Neutrophil (primary cell): ENCODE measurements around the gene CDV3.

Experiments used
- H3K27ac ChIP-seq: fragments of 200-600 bp; sonication (generic); 2 replicates; pipeline ENCODE4 v1.5.1; 2016; ENCODE audit warnings: mild to moderate bottlenecking, moderate library complexity
- H3K27me3 ChIP-seq: fragments of 200-600 bp; sonication (generic); 2 replicates; pipeline ENCODE4 v1.6.0; 2016; ENCODE audit warnings: mild to moderate bottlenecking
- H3K36me3 ChIP-seq: fragments of 200-600 bp; sonication (generic); 2 replicates; pipeline ENCODE4 v1.5.1; 2017
- H3K4me1 ChIP-seq, 2 experiments: fragments of 200-600 bp in 1 of 2; sonication (generic) in 1 of 2; 1 replicate in 1 of 2; 2 replicates in 1 of 2; pipeline versions ENCODE4 v1.5.1 to v1.6.1; 2013 to 2016; ENCODE audit warnings: low read depth in 1 of 2, low read length in 1 of 2, mild to moderate bottlenecking in 1 of 2, moderate library complexity in 1 of 2; ENCODE audit not compliant: control insufficient read depth in 1 of 2, insufficient read depth in 1 of 2
- H3K4me3 ChIP-seq, 2 experiments: fragments of 200-600 bp in 1 of 2; sonication (generic) in 1 of 2; 1 replicate in 1 of 2; 2 replicates in 1 of 2; pipeline ENCODE4 v1.5.1; 2013 to 2016; ENCODE audit warnings: low read depth in 1 of 2, low read length in 1 of 2, mild to moderate bottlenecking in 1 of 2, moderate library complexity in 1 of 2
- H3K9me3 ChIP-seq: fragments of 200-600 bp; sonication (generic); 2 replicates; pipeline ENCODE4 v1.5.1; 2016
- CTCF ChIP-seq: fragments of 200-600 bp; sonication (generic); IDR thresholded peaks from 2 replicates; pipeline ENCODE4 v1.5.1; 2016; ENCODE audit warnings: antibody characterized with exemption

The CDV3 gene

DNA sequence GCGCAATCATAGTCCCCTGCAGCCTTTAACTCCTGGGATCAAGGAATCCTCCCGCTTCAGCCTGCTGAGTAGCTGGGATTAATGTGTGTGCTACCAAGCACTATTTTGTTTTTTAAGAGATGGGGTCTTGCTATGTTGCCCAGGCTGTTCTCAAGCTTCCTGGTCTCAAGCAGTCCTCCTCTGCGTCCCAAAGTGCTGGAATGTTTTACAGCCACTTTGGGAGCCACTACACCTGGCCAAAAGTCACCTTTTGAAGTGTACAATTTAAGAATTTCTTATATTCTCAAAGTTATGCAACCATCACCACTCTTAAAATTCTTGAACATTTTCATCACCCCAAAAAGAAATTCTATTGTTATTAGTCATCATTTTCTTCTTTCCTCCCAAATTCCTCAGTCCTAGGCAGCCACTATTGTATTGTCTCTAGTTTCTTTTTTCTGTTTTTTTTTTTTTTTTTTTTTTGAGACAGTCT lies 17.8 kb downstream of the CDV3 start:
- H3K27ac ChIP-seq = no peak overlapping the region

DNA sequence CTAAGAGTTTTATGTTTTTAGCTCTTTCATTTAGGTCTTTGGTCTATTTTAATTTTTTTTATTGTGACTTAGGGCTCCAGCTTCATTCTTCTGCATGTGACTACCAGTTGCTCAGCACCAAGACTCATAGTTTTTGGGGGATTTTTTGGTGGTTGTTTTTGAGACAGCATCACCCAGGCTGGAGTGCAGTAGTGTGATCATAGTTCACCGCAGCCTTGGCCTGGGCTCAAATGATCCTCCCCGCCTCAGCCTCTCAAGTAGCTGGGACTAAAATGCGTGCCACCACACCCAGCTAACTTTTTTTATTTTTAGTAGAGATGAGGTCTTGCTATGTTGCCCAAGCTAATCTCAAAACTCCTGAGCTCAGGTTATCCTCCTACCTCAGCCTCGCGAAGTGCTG lies 19.4 kb downstream of the CDV3 start:
- no peaks in the 10 kb centered on the region for H3K4me1 ChIP-seq
- no peak for TF ChIP-seq CTCF
- no peaks in the 10 kb centered on the region for H3K27me3 ChIP-seq
- no peak overlapping the region for H3K27ac ChIP-seq
- H3K4me3 ChIP-seq = no peak overlapping the region
- H3K9me3 ChIP-seq = no peaks in the 10 kb centered on the region
- H3K36me3 ChIP-seq = peaks cover 33% of the 10 kb centered on the region

More for the DNA sequence above, 17.8 kb downstream of the CDV3 start:
- Histone ChIP-seq H3K36me3 (peaks cover 43% of the 10 kb centered on the region), H3K4me1 (no peaks in the 10 kb centered on the region), H3K27me3 (no peaks in the 10 kb centered on the region), H3K4me3 (no peak overlapping the region), H3K9me3 (no peaks in the 10 kb centered on the region)
- TF ChIP-seq CTCF = no peak

- TF ChIP-seq CTCF = no peak
- Histone ChIP-seq H3K27ac (no peak overlapping the region), H3K9me3 (no peaks in the 10 kb centered on the region)
Observed at GRCh38 chr3:133593243-133593642, 19.8 kb downstream of the CDV3 start.

DNA sequence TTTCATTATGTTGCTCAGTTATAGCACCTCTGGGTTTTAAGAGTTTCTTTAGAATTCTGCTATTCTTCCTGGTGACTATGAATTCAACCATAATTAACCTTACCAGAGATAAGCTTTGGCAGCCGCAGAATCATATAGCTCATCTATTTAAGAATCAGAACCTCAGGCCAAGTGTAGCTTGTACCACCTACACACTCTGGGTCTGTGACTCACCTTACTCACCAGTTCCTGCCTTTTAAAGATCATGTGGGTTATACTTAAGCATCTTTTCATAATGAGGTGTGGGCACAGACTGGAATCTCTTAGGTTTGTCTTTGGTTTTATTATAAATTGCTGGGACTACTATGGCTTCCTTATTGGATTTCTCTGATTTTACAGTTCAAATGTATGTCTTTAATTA lies 21.9 kb downstream of the CDV3 start:
- Histone ChIP-seq H3K4me3 (no peak overlapping the region), H3K9me3 (no peaks in the 10 kb centered on the region), H3K27me3 (no peaks in the 10 kb centered on the region), H3K4me1 (no peaks in the 10 kb centered on the region), H3K27ac (no peak overlapping the region), H3K36me3 (peaks cover 27% of the 10 kb centered on the region)
- TF ChIP-seq CTCF = no peak

More at GRCh38 chr3:133593243-133593642, 19.8 kb downstream of the CDV3 start:
- H3K4me3 ChIP-seq = no peak overlapping the region
- H3K4me1 ChIP-seq = no peaks in the 10 kb centered on the region
- H3K27me3 ChIP-seq = no peaks in the 10 kb centered on the region
- peaks cover 31% of the 10 kb centered on the region for H3K36me3 ChIP-seq

DNA sequence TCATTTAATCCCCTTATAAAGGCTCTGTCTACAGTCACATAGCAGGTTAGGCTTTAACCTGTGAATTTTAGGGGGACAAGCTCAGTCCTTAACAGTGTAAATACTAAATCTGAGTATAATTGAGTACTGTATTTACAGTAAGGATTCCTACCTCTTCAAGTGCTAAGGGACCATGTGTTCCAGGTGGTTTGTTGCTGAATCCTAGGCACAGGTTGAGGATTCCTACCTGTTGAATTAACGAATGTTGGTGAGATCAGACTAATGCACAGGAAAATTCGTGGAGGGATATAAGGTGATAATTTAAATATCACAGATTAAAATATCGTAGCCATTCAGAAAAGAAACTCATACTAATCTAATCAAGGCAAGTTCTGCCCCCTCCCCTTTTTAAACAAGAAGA lies 24.9 kb downstream of the CDV3 start:
- Histone ChIP-seq H3K4me3 (no peak overlapping the region), H3K9me3 (no peaks in the 10 kb centered on the region), H3K27me3 (no peaks in the 10 kb centered on the region), H3K27ac (no peak overlapping the region), H3K36me3 (peaks cover 48% of the 10 kb centered on the region), H3K4me1 (no peaks in the 10 kb centered on the region)
- no peak for TF ChIP-seq CTCF

DNA sequence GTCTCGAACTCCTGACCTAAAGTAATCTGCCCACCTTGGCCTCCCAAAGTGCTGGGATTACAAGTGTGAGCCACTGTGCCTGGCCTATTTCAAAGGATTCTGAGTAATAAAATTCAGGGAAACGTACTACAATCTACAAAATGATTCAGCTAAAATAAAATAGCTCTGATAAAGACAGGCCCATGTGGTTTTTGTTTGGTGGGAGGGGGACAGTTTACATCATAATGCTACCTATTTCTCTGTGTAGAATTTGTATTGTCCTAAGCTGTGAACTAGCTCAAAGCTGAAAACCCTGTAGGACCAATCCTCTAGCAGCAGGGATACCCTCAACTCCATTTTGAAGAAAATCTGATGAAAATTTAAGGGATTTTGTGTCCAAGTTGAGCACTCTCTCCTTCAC lies 25.8 kb downstream of the CDV3 start:
- TF ChIP-seq CTCF = no peak
- no peaks in the 10 kb centered on the region for H3K9me3 ChIP-seq
- no peak overlapping the region for H3K27ac ChIP-seq
- no peak overlapping the region for H3K4me3 ChIP-seq
- H3K27me3 ChIP-seq = no peaks in the 10 kb centered on the region
- no peaks in the 10 kb centered on the region for H3K4me1 ChIP-seq
- H3K36me3 ChIP-seq = peaks cover 51% of the 10 kb centered on the region
